Esophagus squamous epithelium (tissue), 4 donors: ENCODE measurements around the gene ALDH9A1.
"Not testable (repeated sequence)": the region's sequence is repeated elsewhere in the genome, so short reads cannot be mapped to it uniquely, and the experiment has no call there.

ENCODE experiments used
- POLR2A ChIP-seq, 4 donors: fragments of 450-650 bp; IDR thresholded peaks; one replicate each; pipeline ENCODE4 v1.6.1; 2017; ENCODE audit warnings: antibody characterized with exemption in 4 of 4, mild to moderate bottlenecking in 4 of 4, moderate library complexity in 3 of 4
- TF ChIP-seq, protein P1 (sequence below), 6 experiments: fragments of 450-650 bp in 4 of 6; fragments of 200-600 bp in 2 of 6; sonication (generic) in 2 of 6; IDR thresholded peaks; one replicate each; pipeline ENCODE4 v1.5.1; 2016 to 2019; ENCODE audit warnings: antibody characterized with exemption in 6 of 6, mild to moderate bottlenecking in 4 of 6, moderate library complexity in 4 of 6

DNA sequence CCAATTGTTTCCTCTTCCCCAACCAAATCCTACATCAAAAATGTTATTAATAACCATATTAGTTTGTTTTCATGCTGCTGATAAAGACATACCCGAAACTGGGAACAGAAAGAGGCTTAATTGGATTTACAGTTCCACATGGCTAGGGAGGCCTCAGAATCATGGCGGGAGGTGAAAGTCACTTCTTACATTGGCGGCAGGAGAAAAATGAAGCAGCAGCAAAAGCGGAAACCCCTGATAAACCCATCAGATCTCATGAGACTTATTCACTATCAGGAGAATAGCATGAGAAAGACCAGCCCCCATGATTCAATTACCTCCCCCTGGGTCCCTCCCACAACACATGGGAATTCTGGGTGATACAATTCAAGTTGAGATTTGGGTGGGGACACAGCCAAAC is 17.6 kb downstream of the ALDH9A1 start:
- TF ChIP-seq, protein P1, sequence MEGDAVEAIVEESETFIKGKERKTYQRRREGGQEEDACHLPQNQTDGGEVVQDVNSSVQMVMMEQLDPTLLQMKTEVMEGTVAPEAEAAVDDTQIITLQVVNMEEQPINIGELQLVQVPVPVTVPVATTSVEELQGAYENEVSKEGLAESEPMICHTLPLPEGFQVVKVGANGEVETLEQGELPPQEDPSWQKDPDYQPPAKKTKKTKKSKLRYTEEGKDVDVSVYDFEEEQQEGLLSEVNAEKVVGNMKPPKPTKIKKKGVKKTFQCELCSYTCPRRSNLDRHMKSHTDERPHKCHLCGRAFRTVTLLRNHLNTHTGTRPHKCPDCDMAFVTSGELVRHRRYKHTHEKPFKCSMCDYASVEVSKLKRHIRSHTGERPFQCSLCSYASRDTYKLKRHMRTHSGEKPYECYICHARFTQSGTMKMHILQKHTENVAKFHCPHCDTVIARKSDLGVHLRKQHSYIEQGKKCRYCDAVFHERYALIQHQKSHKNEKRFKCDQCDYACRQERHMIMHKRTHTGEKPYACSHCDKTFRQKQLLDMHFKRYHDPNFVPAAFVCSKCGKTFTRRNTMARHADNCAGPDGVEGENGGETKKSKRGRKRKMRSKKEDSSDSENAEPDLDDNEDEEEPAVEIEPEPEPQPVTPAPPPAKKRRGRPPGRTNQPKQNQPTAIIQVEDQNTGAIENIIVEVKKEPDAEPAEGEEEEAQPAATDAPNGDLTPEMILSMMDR (IDR thresholded peaks at IDR 0.05): not testable (repeated sequence)
- not testable (repeated sequence) for TF ChIP-seq POLR2A (IDR thresholded peaks at IDR 0.05)
